Gastrocnemius medialis (tissue), 4 donors: ENCODE data around the gene RRBP1.

Experiments used
- POLR2A ChIP-seq, 2 donors: fragments of 450-650 bp; IDR thresholded peaks; one replicate each; pipeline ENCODE4 v1.6.1; 2017; ENCODE audit warnings: antibody characterized with exemption in 2 of 2, mild to moderate bottlenecking in 2 of 2, moderate library complexity in 2 of 2
- TF ChIP-seq, protein P1 (sequence below), 5 experiments: fragments of 450-650 bp in 3 of 5; fragments of 200-600 bp in 2 of 5; sonication (generic) in 2 of 5; IDR thresholded peaks in 4 of 5; conservative IDR thresholded peaks in 1 of 5; 1 replicate in 4 of 5; 2 replicates in 1 of 5; pipeline ENCODE4 v1.5.1; 2016 to 2019; ENCODE audit warnings: antibody characterized with exemption in 5 of 5, mild to moderate bottlenecking in 3 of 5, moderate library complexity in 3 of 5

DNA sequence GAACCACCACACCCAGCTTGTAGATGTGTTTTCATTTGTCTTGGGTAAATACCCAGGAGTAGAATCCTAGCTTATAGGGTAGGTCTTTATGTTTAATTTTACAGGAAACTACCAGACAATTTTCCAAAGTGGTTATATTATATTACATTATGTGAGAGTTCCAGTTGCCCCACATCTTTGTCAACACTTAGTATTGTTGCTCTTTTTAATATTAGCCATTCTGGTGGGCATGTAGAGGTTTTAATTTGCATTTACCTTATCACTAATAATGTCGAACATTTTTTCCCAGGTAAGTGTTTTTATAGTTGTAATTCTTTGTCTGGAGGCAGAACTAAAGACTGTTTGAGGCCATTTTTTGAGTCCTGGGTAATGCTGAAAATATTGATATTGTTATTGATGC, 14.2 kb upstream of the RRBP1 start:
- no peak for TF ChIP-seq POLR2A (IDR thresholded peaks at IDR 0.05)
- TF ChIP-seq, protein P1, sequence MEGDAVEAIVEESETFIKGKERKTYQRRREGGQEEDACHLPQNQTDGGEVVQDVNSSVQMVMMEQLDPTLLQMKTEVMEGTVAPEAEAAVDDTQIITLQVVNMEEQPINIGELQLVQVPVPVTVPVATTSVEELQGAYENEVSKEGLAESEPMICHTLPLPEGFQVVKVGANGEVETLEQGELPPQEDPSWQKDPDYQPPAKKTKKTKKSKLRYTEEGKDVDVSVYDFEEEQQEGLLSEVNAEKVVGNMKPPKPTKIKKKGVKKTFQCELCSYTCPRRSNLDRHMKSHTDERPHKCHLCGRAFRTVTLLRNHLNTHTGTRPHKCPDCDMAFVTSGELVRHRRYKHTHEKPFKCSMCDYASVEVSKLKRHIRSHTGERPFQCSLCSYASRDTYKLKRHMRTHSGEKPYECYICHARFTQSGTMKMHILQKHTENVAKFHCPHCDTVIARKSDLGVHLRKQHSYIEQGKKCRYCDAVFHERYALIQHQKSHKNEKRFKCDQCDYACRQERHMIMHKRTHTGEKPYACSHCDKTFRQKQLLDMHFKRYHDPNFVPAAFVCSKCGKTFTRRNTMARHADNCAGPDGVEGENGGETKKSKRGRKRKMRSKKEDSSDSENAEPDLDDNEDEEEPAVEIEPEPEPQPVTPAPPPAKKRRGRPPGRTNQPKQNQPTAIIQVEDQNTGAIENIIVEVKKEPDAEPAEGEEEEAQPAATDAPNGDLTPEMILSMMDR (IDR thresholded peaks at IDR 0.05 in 4 of 5, conservative IDR thresholded peaks at IDR 0.05 in 1 of 5): no peak
